NCI-H2227 (cell line): ENCODE measurements around the gene POLR2I.
"Not testable (repeated sequence)": the region's sequence is repeated elsewhere in the genome, so short reads cannot be mapped to it uniquely, and the experiment has no call there.

Experiments
- DNase-seq: peaks from one replicate; lab custom pipeline; 2025; ENCODE audit not compliant: unreplicated experiment; lab: John Stamatoyannopoulos, UW

Gene POLR2I

GRCh38 chr19:36101550-36102327, 12.9 kb downstream of the POLR2I start:
- no peak for DNase-seq

GRCh38 chr19:36100476-36100875, 14.2 kb downstream of the POLR2I start:
- DNase-seq = no peak

- no peak for DNase-seq
These were observed 15.4 kb downstream of the POLR2I start for GRCh38 chr19:36099166-36099785.

GRCh38 chr19:36097036-36097435, 17.6 kb downstream of the POLR2I start:
- no peak for DNase-seq

- DNase-seq = no peak
These were observed 21.0 kb downstream of the POLR2I start for GRCh38 chr19:36093687-36094086.

- no peak for DNase-seq
These were observed 21.5 kb downstream of the POLR2I start for GRCh38 chr19:36093146-36093662.

- no peak for DNase-seq
These were observed 22.1 kb downstream of the POLR2I start for GRCh38 chr19:36092566-36092965.

GRCh38 chr19:36090910-36091695, 23.6 kb downstream of the POLR2I start:
- DNase-seq = no peak

- DNase-seq = no peak
These were observed 24.8 kb downstream of the POLR2I start for GRCh38 chr19:36089847-36090246.

GRCh38 chr19:36086326-36086725, 28.3 kb downstream of the POLR2I start:
- DNase-seq = no peak

GRCh38 chr19:36084231-36085009, 30.3 kb downstream of the POLR2I start:
- no peak for DNase-seq

GRCh38 chr19:36082916-36083315, 31.8 kb downstream of the POLR2I start:
- no peak for DNase-seq

GRCh38 chr19:36081894-36082293, 32.8 kb downstream of the POLR2I start:
- no peak for DNase-seq

- no peak for DNase-seq
These were observed 33.3 kb downstream of the POLR2I start for GRCh38 chr19:36081385-36081784.

- no peak for DNase-seq
These were observed 35.2 kb downstream of the POLR2I start for GRCh38 chr19:36079389-36079945.

- DNase-seq = no peak
These were observed 41.4 kb downstream of the POLR2I start for GRCh38 chr19:36073121-36073876.

GRCh38 chr19:36072081-36072480, 42.6 kb downstream of the POLR2I start:
- DNase-seq = no peak

- not testable (repeated sequence) for DNase-seq
These were observed 45.7 kb downstream of the POLR2I start for GRCh38 chr19:36068810-36069499.

GRCh38 chr19:36067681-36068080, 47.0 kb downstream of the POLR2I start:
- DNase-seq = no peak
